Stimulated activated naive CD8-positive, alpha-beta T cell treated with anti-CD3 and anti-CD28 coated beads, Interleukin-15, Interleukin-2, amounts not matched to agents 100 ng/mL and 50 ng/mL, for 24 hours (primary cell): Measurements from ENCODE around the gene PRKCB.
"Not testable (repeated sequence)": the region's sequence is repeated elsewhere in the genome, so short reads cannot be mapped to it uniquely, and the experiment has no call there.

Source experiments
- H3K27ac Mint-ChIP-seq: one replicate; pipeline ENCODE4 v1.8.0; 2021; ENCODE audit warnings: mild to moderate bottlenecking, mixed read lengths
- H3K27me3 Mint-ChIP-seq: one replicate; pipeline ENCODE4 v1.8.0; 2021; ENCODE audit warnings: mixed read lengths
- H3K36me3 Mint-ChIP-seq: one replicate; pipeline ENCODE4 v1.8.0; 2021; ENCODE audit warnings: low read depth, mixed read lengths
- H3K4me1 Mint-ChIP-seq: one replicate; pipeline ENCODE4 v1.8.0; 2021; ENCODE audit warnings: low read depth, mixed read lengths
- H3K4me3 Mint-ChIP-seq: one replicate; pipeline ENCODE4 v1.8.0; 2021; ENCODE audit warnings: mild to moderate bottlenecking, mixed read lengths
- H3K9me3 Mint-ChIP-seq: one replicate; pipeline ENCODE4 v1.8.0; 2021; ENCODE audit warnings: mixed read lengths

The PRKCB gene

GRCh38 chr16:24132048-24132796 lies 296.4 kb downstream of the PRKCB start:
- Mint-ChIP-seq H3K36me3 (peaks cover 42% of the 10 kb centered on the region), H3K4me3 (no peak overlapping the region), H3K27ac (no peak overlapping the region), H3K4me1 (peaks cover 12% of the 10 kb centered on the region), H3K27me3 (no peaks in the 10 kb centered on the region), H3K9me3 (no peaks in the 10 kb centered on the region)

- Mint-ChIP-seq H3K4me3 (no peak overlapping the region), H3K27me3 (no peaks in the 10 kb centered on the region), H3K27ac (no peak overlapping the region), H3K36me3 (peaks cover 39% of the 10 kb centered on the region), H3K9me3 (no peaks in the 10 kb centered on the region), H3K4me1 (peaks cover 12% of the 10 kb centered on the region)
Observed at GRCh38 chr16:24132797-24133155, 297.0 kb downstream of the PRKCB start.

GRCh38 chr16:24135624-24136565 lies 300.1 kb downstream of the PRKCB start:
- H3K4me3 Mint-ChIP-seq: no peak overlapping the region
- peaks cover 37% of the 10 kb centered on the region for H3K4me1 Mint-ChIP-seq
- no peaks in the 10 kb centered on the region for H3K27me3 Mint-ChIP-seq
- H3K9me3 Mint-ChIP-seq: no peaks in the 10 kb centered on the region
- H3K36me3 Mint-ChIP-seq: peaks cover 46% of the 10 kb centered on the region
- peak overlapping the region; percentile 32 for H3K27ac Mint-ChIP-seq

GRCh38 chr16:24138024-24138423 lies 302.2 kb downstream of the PRKCB start:
- Mint-ChIP-seq H3K27me3 (no peaks in the 10 kb centered on the region), H3K27ac (peak overlapping the region; percentile 31), H3K4me1 (peaks cover 28% of the 10 kb centered on the region), H3K36me3 (peaks cover 34% of the 10 kb centered on the region), H3K9me3 (no peaks in the 10 kb centered on the region), H3K4me3 (no peak overlapping the region)

- Mint-ChIP-seq H3K27me3 (no peaks in the 10 kb centered on the region), H3K4me3 (no peak overlapping the region), H3K4me1 (peaks cover 28% of the 10 kb centered on the region), H3K9me3 (no peaks in the 10 kb centered on the region), H3K27ac (peak overlapping the region; percentile 12), H3K36me3 (peaks cover 29% of the 10 kb centered on the region)
Observed at GRCh38 chr16:24138575-24138974, 302.8 kb downstream of the PRKCB start.

- Mint-ChIP-seq H3K27ac (peak overlapping the region; percentile 42), H3K9me3 (no peaks in the 10 kb centered on the region), H3K4me3 (peak overlapping the region; percentile 4), H3K4me1 (peaks cover 28% of the 10 kb centered on the region), H3K27me3 (no peaks in the 10 kb centered on the region), H3K36me3 (peaks cover 34% of the 10 kb centered on the region)
Observed at GRCh38 chr16:24139282-24139681, 303.5 kb downstream of the PRKCB start.

GRCh38 chr16:24140730-24141129 lies 304.9 kb downstream of the PRKCB start:
- Mint-ChIP-seq H3K27ac (no peak overlapping the region), H3K9me3 (no peaks in the 10 kb centered on the region), H3K4me3 (no peak overlapping the region), H3K27me3 (no peaks in the 10 kb centered on the region), H3K4me1 (peaks cover 28% of the 10 kb centered on the region), H3K36me3 (peaks cover 47% of the 10 kb centered on the region)

- Mint-ChIP-seq H3K27ac (no peak overlapping the region), H3K4me1 (peaks cover 28% of the 10 kb centered on the region), H3K9me3 (no peaks in the 10 kb centered on the region), H3K27me3 (no peaks in the 10 kb centered on the region), H3K36me3 (peaks cover 48% of the 10 kb centered on the region), H3K4me3 (no peak overlapping the region)
Observed at GRCh38 chr16:24141466-24141865, 305.7 kb downstream of the PRKCB start.

GRCh38 chr16:24141917-24142316 lies 306.1 kb downstream of the PRKCB start:
- peaks cover 49% of the 10 kb centered on the region for H3K36me3 Mint-ChIP-seq
- peaks cover 28% of the 10 kb centered on the region for H3K4me1 Mint-ChIP-seq

GRCh38 chr16:24145927-24146326 lies 310.1 kb downstream of the PRKCB start:
- Mint-ChIP-seq H3K27ac (no peak overlapping the region), H3K4me1 (peaks cover 31% of the 10 kb centered on the region), H3K27me3 (no peaks in the 10 kb centered on the region)

More at GRCh38 chr16:24141917-24142316, 306.1 kb downstream of the PRKCB start:
- Mint-ChIP-seq H3K27me3 (no peaks in the 10 kb centered on the region), H3K9me3 (no peaks in the 10 kb centered on the region), H3K27ac (no peak overlapping the region), H3K4me3 (no peak overlapping the region)

GRCh38 chr16:24146518-24146917 lies 310.7 kb downstream of the PRKCB start:
- no peak overlapping the region for H3K27ac Mint-ChIP-seq
- H3K9me3 Mint-ChIP-seq: no peaks in the 10 kb centered on the region
- no peaks in the 10 kb centered on the region for H3K27me3 Mint-ChIP-seq
- H3K36me3 Mint-ChIP-seq: peaks cover 51% of the 10 kb centered on the region
- no peak overlapping the region for H3K4me3 Mint-ChIP-seq
- peaks cover 36% of the 10 kb centered on the region for H3K4me1 Mint-ChIP-seq

More at GRCh38 chr16:24145927-24146326, 310.1 kb downstream of the PRKCB start:
- Mint-ChIP-seq H3K36me3 (peaks cover 46% of the 10 kb centered on the region), H3K4me3 (no peak overlapping the region), H3K9me3 (no peaks in the 10 kb centered on the region)

GRCh38 chr16:24149102-24149501 lies 313.3 kb downstream of the PRKCB start:
- H3K9me3 Mint-ChIP-seq: no peaks in the 10 kb centered on the region
- H3K27ac Mint-ChIP-seq: peak overlapping the region; percentile 22
- peaks cover 62% of the 10 kb centered on the region for H3K36me3 Mint-ChIP-seq
- H3K27me3 Mint-ChIP-seq: no peaks in the 10 kb centered on the region
- H3K4me3 Mint-ChIP-seq: no peak overlapping the region
- H3K4me1 Mint-ChIP-seq: peaks cover 50% of the 10 kb centered on the region

- Mint-ChIP-seq H3K4me1 (peaks cover 50% of the 10 kb centered on the region), H3K27me3 (no peaks in the 10 kb centered on the region), H3K4me3 (no peak overlapping the region), H3K27ac (peak overlapping the region; percentile 80), H3K36me3 (peaks cover 62% of the 10 kb centered on the region), H3K9me3 (no peaks in the 10 kb centered on the region)
Observed at GRCh38 chr16:24150282-24150681, 314.5 kb downstream of the PRKCB start.

- Mint-ChIP-seq H3K27ac (peak overlapping the region; percentile 80), H3K4me3 (peak overlapping the region; percentile 4), H3K36me3 (peaks cover 63% of the 10 kb centered on the region), H3K4me1 (peaks cover 55% of the 10 kb centered on the region), H3K27me3 (no peaks in the 10 kb centered on the region), H3K9me3 (no peaks in the 10 kb centered on the region)
Observed at GRCh38 chr16:24151482-24151939, 315.7 kb downstream of the PRKCB start.

- H3K4me3 Mint-ChIP-seq, H3K27me3 Mint-ChIP-seq: not testable (repeated sequence)
- H3K4me1 Mint-ChIP-seq: peaks cover 60% of the 10 kb centered on the region
Observed at GRCh38 chr16:24152048-24152447, 316.3 kb downstream of the PRKCB start.

More at GRCh38 chr16:24152048-24152447, 316.3 kb downstream of the PRKCB start:
- Mint-ChIP-seq H3K36me3 (peaks cover 66% of the 10 kb centered on the region), H3K27ac (peak overlapping the region; percentile 80)
- not testable (repeated sequence) for H3K9me3 Mint-ChIP-seq
